A673 (cell line): ENCODE measurements around the gene GLRA3. TPM values are rescaled to one million over a fixed set of nuclear protein-coding genes. Genes with fewer than 3 reads are reported as not detected.

Experiments
- BruUV-seq: library from RNA; stranded (reverse); fragments of 400-500 nt; replicated peaks from 2 replicates; lab custom pipeline; 2021; lab: Mats Ljungman, UMichigan
- CTCF ChIA-PET: fragments of 300-600 bp; sonication (Branson Sonifier 250); formaldehyde crosslinking; loops from one replicate; lab custom pipeline; 2022; ENCODE audit warnings: antibody characterized with exemption; lab: Charles Lee
- POLR2A ChIA-PET: fragments of 300-600 bp; sonication (Branson Sonifier 250); formaldehyde crosslinking; loops from one replicate; lab custom pipeline; 2022; ENCODE audit warnings: antibody characterized with exemption; ENCODE audit not compliant: low non-redundant PET; lab: Charles Lee
- DNase-seq: peaks from one replicate; pipeline ENCODE4 v3.0.0-alpha.2; 2015; ENCODE audit warnings: low spot score
- H3K27ac ChIP-seq: fragments of 200-600 bp; sonication (generic); 2 replicates; pipeline ENCODE4 v1.5.1; 2016; ENCODE audit warnings: mixed run types, low read depth, mild to moderate bottlenecking, mixed read lengths, antibody characterized with exemption, low read length; ENCODE audit not compliant: poor library complexity, severe bottlenecking
- H3K27me3 ChIP-seq: fragments of 200-600 bp; sonication (generic); replicated peaks from 2 replicates; pipeline ENCODE4 v1.6.1; 2017; ENCODE audit warnings: mixed run types, low read depth, mild to moderate bottlenecking, mixed read lengths, antibody characterized with exemption, low read length; ENCODE audit not compliant: insufficient read depth, poor library complexity
- H3K36me3 ChIP-seq: fragments of 200-600 bp; sonication (generic); 2 replicates; pipeline ENCODE4 v1.6.1; 2016; ENCODE audit warnings: mixed run types, mild to moderate bottlenecking, mixed read lengths, antibody characterized with exemption, low read length; ENCODE audit not compliant: insufficient read depth, poor library complexity, severe bottlenecking
- H3K4me1 ChIP-seq: fragments of 200-600 bp; sonication (generic); 2 replicates; pipeline ENCODE4 v1.6.1; 2017; ENCODE audit warnings: mixed run types, mild to moderate bottlenecking, mixed read lengths, antibody characterized with exemption, low read length; ENCODE audit not compliant: insufficient read depth, poor library complexity, severe bottlenecking
- H3K4me3 ChIP-seq: fragments of 200-600 bp; sonication (generic); 2 replicates; pipeline ENCODE4 v1.5.1; 2016; ENCODE audit warnings: low read depth, mixed run types, mild to moderate bottlenecking, mixed read lengths, low read length; ENCODE audit not compliant: poor library complexity, severe bottlenecking
- H3K9me3 ChIP-seq: fragments of 200-600 bp; sonication (generic); 2 replicates; pipeline ENCODE4 v1.6.1; 2016; ENCODE audit warnings: mixed run types, low read depth, mild to moderate bottlenecking, mixed read lengths, antibody characterized with exemption, low read length; ENCODE audit not compliant: poor library complexity, severe bottlenecking
- EZH2 ChIP-seq: fragments of 200-600 bp; sonication (generic); IDR thresholded peaks from 2 replicates; pipeline ENCODE4 v1.6.1; 2017; ENCODE audit warnings: borderline replicate concordance, low read depth, mild to moderate bottlenecking, mixed read lengths, antibody characterized with exemption, low read length; ENCODE audit not compliant: poor library complexity, severe bottlenecking
- intact Hi-C: fragments of 100-400 bp; cut with micrococcal nuclease; formaldehyde crosslinking; loops from one replicate; pipeline ENCODE4 v1.10.0; 2022; ENCODE audit not compliant: unreplicated experiment
- total RNA-seq: library from RNA; stranded (reverse); gene quantifications from 2 replicates; pipeline ENCODE4 v1.2.3, GENCODE V29; 2021
- TF ChIP-seq, protein P1 (sequence below): fragments of 300-800, 200-600 bp; sonication (generic); conservative IDR thresholded peaks from 2 replicates; pipeline ENCODE4 v1.5.1; 2017; ENCODE audit warnings: low read depth, mild to moderate bottlenecking, antibody characterized with exemption, low read length, moderate library complexity, mixed read lengths

GLRA3 gene
- total RNA-seq, 1 experiment from 2014 or later = 0.06 TPM

DNA sequence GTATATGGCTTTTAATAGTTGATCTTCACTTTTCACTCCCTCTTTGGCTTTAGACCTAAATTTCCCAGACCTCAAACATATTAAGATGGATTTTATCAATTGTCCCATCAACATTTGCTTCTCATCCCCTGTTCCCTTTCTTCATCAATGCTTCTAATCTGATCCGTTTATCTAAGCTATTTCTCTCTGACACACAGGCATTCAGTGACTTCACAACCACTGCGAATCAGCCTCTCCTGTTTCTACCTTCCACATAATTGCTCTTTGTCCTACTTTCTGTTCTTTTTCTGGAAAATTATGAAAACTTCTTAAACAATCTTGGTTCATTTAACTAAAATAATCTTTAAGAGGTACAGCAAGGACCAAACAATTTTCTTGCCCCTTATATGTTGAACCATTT is 115.2 kb downstream of the GLRA3 start:
- Histone ChIP-seq H3K27ac (no peak overlapping the region), H3K9me3 (no peaks in the 10 kb centered on the region), H3K4me3 (no peak overlapping the region), H3K27me3 (no peaks in the 10 kb centered on the region), H3K36me3 (no peaks in the 10 kb centered on the region), H3K4me1 (peaks cover 3% of the 10 kb centered on the region)
- no peak for DNase-seq
- POLR2A ChIA-PET = no interaction called here
- CTCF ChIA-PET = no interaction called here
- TF ChIP-seq EZH2 = no peak
- TF ChIP-seq, protein P1, sequence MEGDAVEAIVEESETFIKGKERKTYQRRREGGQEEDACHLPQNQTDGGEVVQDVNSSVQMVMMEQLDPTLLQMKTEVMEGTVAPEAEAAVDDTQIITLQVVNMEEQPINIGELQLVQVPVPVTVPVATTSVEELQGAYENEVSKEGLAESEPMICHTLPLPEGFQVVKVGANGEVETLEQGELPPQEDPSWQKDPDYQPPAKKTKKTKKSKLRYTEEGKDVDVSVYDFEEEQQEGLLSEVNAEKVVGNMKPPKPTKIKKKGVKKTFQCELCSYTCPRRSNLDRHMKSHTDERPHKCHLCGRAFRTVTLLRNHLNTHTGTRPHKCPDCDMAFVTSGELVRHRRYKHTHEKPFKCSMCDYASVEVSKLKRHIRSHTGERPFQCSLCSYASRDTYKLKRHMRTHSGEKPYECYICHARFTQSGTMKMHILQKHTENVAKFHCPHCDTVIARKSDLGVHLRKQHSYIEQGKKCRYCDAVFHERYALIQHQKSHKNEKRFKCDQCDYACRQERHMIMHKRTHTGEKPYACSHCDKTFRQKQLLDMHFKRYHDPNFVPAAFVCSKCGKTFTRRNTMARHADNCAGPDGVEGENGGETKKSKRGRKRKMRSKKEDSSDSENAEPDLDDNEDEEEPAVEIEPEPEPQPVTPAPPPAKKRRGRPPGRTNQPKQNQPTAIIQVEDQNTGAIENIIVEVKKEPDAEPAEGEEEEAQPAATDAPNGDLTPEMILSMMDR = no peak
- BruUV-seq = no TSS peak
- intact Hi-C loops = loop anchor here (1.0 kb wide), 1 partner anchor 350 kb away; no protein-coding TSS in a partner anchor

DNA sequence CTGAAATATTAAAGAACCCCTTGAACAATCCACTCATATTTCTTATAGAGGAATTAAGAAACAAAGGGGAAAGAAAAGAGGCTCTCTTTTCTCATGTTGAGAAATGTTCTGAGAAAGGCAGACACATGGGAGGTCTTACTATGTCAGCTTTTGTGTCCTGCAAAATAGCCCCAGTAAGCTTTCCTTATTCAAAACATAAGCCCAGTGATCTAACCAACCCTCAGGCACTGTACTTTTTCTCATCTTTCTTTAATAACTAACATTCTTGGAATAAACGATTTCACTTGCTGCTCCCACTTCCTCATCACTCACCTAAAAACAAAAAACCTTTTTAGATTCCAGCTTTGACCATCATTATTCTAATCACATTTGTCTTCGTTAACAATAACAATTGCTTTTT is 115.9 kb downstream of the GLRA3 start:
- Histone ChIP-seq H3K4me3 (no peak overlapping the region), H3K36me3 (no peaks in the 10 kb centered on the region), H3K27ac (no peak overlapping the region), H3K27me3 (no peaks in the 10 kb centered on the region), H3K4me1 (peaks cover 3% of the 10 kb centered on the region), H3K9me3 (no peaks in the 10 kb centered on the region)
- intact Hi-C loops = no loop called here
- DNase-seq = no peak
- TF ChIP-seq, protein P1 = no peak
- no peak for TF ChIP-seq EZH2
- no TSS peak for BruUV-seq
- CTCF ChIA-PET = no interaction called here
- POLR2A ChIA-PET = no interaction called here

DNA sequence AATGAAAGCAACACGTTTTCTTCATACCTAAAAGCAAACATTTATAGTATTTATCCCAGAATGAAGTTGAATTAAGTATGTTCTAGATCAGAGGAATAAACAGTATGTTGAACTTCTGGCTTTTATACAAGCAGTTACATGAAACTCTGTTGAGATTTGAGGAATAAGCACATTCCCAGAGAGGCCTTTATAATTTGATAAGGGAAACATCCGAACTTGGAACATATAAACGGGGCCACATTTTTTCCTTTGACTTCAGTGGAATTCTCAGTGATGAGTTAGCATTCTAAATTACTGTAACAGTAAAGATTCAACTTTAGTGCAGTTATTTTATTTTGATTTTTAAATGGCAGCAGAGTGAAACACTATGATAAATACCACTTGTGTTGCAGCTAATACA is 119.5 kb downstream of the GLRA3 start:
- DNase-seq = no peak
- H3K36me3 ChIP-seq = no peaks in the 10 kb centered on the region
- ChIA-PET CTCF (no interaction called here), POLR2A (no interaction called here)
- no TSS peak for BruUV-seq
- no peak overlapping the region for H3K27ac ChIP-seq
- H3K4me1 ChIP-seq = peaks cover 1% of the 10 kb centered on the region
- no peaks in the 10 kb centered on the region for H3K9me3 ChIP-seq
- no peak overlapping the region for H3K4me3 ChIP-seq
- H3K27me3 ChIP-seq = no peaks in the 10 kb centered on the region
- TF ChIP-seq EZH2 = no peak
- TF ChIP-seq, protein P1 = no peak
- intact Hi-C loops = no loop called here
